Lung microvascular endothelial cell (primary cell): ENCODE data around the gene CLCNKA. TPM values are rescaled to one million over a fixed set of nuclear protein-coding genes. Genes with fewer than 3 reads are reported as not detected.
A peak's percentile ranks its signal among the peaks of the same experiment; 100 is the strongest.
"Not testable (repeated sequence)": the region's sequence is repeated elsewhere in the genome, so short reads cannot be mapped to it uniquely, and the experiment has no call there.

Experiments
- DNase-seq, 2 donors: peaks; one replicate each; pipeline versions ENCODE4 v3.0.0 to v3.0.0-alpha.2; 2010; ENCODE audit warnings: low read depth in 2 of 2
- total RNA-seq: library from RNA; depleted of rRNA; stranded (reverse); fragments of >200 nt; gene quantifications from 2 replicates; pipeline ENCODE4 v1.2.1, GENCODE V29; 2014

The CLCNKA gene
- total RNA-seq, 1 donor from 2014 or later: not detected

DNA sequence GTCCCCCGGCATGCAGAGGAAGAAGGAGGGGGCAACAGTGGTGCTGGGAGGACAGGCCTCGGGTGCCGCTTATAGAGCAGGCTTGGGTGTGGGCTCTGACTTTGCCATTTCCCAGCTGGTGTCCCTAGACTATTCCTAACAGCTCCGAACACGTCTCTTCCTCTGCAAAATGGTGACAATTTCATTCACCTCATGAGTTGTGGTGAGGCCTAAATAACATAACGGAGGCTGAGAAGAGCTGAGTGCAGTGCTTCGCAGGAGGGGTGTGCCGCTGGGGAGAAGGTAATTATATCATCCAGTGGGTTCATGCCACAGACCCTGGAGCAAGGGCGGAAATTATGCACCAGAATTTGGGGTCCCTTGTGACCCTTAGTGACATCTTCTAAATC lies 40.8 kb downstream of the CLCNKA start:
- DNase-seq: not testable (repeated sequence)

DNA sequence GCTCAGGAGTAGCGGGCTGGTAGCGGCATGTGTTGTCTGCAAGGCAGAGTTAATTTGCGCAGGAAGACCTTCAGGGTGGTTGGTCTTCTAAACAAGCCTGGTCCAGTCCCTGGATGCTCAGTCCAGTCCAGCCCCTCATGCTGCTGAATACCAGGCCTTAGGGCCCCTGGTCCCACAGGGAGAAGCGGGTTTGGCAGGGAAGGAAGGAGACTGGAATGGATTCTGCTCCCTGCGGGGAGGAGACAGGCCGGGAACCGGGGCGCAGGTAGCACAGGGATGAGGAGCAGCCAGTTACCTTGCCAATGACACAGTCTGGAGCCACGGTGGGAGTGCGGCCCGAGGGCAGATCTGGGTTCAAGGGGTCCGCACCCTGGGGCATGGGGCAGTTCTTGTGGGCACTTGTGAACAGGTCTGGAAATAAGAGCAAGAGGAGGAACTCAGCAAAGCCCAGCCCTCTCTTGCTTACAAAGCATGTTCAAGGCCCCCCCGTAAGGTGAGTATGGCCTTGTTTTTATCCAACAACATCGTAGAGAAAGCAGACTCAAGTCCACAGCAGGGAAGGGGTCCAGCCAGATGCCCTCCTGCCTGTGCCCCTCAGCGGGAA lies 41.5 kb downstream of the CLCNKA start:
- no peak for DNase-seq

- no peak for DNase-seq
These were observed 42.1 kb downstream of the CLCNKA start for GRCh38 chr1:16063921-16064320.

DNA sequence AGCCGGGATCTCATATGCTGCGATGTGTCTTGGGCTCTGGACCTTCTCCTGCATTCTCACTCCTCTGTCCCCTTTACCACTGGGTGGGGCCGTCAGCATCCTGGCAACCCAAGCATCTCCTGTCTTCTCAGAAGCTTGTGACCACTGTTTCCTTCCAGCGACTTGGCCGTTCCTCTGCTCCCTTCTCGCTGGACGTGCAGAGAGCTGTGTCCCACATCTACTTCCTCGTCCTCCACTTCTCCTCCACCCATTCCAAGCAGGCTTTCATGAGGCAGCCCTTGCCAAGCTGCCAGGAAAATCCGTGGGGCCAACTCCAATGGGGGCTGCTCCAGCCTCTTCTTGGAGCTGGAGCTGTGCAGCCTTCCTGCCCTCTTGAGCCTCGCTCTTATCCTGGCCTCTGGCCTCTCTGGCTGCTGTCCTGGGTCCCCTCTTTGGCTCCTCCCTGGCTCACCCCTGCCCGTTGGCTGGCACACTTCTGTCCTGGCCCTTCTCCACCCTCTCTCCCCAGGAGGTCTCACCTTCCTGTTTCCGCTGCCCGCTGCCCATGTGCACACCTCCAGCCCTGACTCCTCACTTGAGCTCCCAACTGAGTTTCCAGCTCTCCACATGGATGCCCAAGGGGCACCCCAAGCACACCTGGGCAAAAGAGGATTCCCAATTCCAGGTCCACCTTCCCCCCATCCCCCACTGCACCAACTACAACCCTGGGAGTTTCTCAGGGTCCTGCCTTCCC lies 42.9 kb downstream of the CLCNKA start:
- DNase-seq: no peak

- DNase-seq: no peak
These were observed 43.4 kb downstream of the CLCNKA start for GRCh38 chr1:16065269-16065576.

DNA sequence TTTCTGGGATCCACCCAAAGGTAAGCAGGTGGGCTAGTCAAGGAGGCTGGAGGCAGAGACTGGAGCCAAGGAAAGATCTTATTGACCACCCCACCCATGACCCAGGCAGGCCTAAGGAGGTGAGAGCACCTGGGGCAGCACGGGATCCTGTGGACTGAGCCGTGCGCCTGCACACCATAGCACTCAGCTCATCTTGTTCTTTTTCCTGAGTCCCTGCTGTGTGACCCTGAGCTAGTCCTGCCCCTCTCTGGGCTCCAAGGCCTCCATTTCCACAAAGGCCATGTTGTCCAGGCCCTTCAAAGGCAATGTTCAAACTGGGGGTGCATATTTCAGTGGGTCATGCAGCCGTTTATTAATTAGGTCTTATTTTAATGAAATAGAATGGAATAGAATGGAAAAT lies 44.4 kb downstream of the CLCNKA start:
- DNase-seq: no peak

GRCh38 chr1:16067127-16067768 lies 45.4 kb downstream of the CLCNKA start:
- DNase-seq: peak in 1 of 2 donors; percentile 40

GRCh38 chr1:16067933-16068332 lies 46.1 kb downstream of the CLCNKA start:
- DNase-seq: no peak

DNA sequence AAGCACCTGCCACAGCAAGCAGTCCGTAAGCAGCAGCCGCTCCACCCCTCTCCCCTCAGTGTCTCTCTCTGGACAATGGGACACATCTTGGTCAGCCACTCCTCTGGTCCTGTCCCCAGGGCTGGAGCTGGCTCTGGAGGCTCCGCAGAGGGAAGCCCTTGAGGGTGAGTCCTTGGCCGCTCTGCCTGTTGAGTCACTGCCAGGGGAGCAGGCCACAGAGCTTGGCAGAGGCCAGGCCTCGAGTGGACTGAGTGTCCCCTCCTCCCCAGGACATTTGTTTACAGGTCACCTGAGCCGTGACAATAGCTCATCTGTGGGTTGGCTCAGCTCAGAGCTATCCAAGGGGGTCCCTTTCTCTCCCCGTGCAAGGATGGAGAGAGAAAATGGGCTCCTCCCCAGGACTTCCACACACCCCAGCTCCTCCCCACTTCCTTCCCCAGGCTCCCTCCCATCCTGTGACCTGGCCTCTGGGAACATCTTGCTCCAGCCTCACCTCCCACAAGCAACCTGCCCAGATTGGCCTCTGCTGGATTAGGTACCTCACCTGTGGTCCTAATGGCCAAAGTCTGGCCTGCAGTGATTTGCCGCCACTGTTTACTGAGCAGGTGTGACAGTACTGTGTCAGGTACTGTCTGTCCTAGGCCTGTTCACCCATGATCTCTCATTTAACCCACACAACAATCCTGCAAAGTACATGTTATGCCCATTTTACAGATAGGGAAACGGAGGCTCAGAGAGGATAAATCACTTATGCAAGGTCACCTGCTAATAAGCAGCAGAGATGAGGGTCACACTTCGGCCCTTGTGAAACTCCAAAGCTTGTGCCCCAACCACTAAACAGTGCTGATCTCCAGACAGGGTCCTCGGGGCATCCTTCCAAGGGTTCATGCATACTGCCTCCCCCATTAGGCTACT lies 46.8 kb downstream of the CLCNKA start:
- DNase-seq: peak in 1 of 2 donors; percentile 30

DNA sequence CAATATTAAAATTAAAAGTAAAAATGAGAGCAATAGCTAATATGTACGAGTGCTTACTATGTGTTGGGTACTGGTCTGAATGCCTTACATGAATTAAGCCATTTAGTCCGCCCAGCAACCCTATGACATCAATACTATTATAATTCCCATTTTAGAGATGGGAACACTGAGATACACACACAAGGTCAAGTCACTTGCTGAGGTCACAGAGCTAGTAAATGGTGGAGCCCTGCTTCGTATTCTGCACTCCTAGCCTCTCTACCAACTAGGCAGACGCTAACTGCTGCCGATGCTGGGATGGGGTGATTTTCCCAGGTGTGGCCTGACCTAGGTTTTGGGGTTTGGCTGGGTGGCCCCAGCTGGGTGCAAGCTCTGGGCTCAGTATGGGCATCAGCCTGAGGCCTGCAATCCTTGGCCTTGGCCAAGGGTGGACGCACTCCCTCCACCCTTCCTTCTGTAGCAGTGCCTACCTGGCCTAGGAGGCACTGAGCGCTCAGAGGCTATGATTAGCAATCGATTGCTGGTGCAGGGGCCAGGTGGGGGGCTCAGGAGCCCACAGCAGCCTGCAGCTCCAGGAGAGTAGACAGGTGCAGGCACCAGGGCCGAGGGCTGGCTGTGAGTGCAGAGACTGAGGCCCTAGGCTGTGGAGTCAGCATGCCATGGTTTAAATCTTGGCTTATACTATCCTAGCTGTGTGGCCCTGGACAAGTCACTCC lies 49.0 kb downstream of the CLCNKA start:
- no peak for DNase-seq

- DNase-seq: no peak
These were observed 49.8 kb downstream of the CLCNKA start for GRCh38 chr1:16071614-16072013.

DNA sequence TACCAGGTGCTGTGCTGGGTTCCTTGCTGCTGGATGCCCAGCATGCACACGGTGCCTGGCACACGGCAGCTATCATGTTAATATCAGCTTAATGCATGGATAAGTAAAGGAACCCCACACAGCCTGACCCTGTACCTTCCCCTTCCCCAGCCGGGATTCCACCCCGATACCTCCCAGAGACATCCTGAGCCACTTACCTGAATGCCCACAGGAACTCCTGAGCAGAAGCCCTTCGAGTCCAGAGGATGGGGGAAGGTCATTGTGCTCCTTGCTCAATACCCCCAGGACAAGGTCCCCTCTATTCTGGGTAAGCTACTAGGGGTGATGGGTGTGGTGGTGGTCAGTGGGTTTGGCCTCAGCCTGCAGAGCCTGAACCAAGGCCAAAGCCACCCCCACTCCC lies 50.3 kb downstream of the CLCNKA start:
- DNase-seq: no peak

- DNase-seq: no peak
These were observed 51.0 kb downstream of the CLCNKA start for GRCh38 chr1:16072616-16073484.

DNA sequence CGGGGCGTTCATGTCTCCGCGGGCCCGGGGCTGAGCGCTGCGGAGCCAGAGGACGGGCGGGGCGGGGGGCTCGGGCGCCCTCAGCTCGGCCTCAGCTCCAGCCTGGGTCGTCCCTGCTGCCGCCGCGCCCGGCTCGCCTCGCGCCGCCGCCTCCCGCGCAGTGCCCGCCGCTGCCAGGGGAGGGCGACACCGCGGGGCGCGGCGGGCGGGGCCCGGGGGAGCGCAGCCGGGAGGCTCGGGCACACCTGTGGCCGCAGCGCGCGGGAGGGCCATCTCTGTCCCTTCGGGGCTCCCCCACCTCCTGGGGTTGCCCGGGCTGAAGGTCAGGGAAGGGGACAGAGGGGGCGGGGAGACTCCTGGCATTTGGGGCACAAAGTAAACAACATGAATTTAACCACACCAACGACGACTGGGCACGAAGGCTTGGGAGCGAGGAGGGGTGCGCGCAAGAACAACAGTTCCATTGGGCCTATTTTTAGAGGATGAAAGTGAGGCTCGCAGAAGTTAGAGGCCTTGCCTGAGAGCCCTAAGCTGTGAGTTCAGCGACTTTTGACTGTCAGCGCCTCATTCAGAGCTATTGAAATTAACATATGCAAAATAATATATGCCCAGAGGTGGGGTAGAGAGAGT lies 51.8 kb downstream of the CLCNKA start, which contains the start of gene FAM131C:
FAM131C (minus strand) TSS at position 162 of the 630 bp plus-strand sequence. CDS start 209 bp downstream, outside the sequence.
- peak in 1 of 2 donors; percentile 40 for DNase-seq

DNA sequence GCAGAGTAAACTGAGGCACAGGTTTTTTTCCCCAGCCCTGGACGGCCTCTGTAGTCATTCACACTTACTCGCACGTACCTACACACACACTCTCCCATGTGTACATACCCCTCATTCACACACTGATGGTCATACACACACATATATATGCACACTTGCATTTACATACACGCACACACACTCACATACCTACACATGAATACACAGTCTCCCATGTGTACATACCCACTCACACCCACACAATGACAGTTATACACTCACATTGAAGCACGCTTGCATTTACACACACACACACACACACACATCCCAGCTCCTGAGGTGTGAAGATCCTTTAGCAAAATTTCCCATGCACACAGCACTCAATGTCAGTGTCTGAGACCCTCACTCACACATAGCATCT lies 52.4 kb downstream of the CLCNKA start:
- DNase-seq: no peak

DNA sequence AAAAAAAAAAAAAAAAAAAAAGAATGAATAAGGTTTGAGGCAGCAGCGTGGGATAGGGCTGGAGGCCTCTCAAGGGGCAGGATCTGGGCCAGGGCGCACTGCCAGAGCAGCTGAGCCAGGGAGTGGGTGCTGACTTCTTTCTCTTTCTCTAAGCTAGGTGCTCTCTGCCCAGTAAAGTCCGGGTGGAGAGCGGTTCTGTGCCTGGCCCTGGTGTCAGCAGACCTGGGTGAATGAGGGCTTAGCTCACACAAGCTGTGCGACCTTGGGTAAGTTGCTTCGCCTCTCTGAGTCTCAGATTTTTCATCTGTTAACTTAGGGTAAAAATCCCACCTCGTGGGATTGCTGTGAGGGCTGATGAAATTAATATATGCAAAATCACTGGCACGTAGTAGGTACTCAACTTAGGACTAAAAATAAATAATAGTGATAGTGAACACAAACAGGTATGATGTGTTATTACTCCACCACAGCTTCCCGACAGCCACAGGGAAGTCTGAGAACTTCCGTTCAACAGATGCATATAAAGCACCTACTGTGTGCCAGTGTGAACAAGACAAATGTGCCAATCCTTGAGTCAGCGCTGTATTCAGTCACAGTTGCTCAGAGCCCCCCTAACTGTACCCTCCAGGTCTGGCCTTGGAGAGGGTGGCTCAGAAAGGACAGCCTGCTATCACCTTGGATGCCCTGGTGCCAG lies 53.6 kb downstream of the CLCNKA start:
- DNase-seq: no peak

DNA sequence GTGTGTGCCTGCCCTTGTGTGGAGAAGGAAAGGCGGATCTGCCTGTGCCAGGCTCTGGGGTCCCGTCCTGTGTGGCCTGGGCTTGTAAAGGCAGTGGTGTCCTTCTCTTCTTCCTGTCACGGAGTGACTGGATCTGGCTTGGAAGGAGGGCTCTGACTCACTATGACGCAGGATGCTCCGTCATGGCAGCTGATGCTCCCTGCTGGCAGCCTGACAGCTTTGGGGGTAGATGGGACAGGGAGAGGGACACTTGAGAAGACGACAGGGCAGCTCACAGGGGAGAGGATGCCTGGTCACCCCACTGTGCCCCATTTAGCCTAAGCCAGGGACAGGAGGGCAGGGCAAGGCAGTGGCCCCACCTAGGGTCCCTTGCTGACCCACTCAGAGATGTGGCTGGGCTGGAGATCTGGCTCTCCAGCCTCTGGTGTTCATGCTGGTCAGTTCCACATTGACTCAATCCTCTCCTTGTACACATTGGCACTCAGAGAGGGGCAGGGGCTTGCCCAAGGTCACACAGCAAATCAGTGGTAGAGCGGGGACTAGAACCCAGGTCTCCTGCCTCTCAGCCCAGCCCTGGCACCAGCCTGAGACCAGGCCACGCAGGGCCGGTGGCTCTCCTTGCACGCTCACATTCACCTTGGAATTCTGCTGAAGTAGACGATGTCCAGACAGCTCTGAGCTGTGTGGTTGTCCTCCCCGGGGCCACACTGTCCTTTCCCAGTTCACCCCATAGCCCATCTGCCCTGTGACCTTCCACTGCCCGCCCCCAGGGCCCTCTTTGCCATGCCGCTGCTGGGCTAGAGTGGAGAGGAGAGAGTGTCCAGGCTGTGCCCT lies 54.4 kb downstream of the CLCNKA start:
- peak; percentile 60 to 86 for DNase-seq

DNA sequence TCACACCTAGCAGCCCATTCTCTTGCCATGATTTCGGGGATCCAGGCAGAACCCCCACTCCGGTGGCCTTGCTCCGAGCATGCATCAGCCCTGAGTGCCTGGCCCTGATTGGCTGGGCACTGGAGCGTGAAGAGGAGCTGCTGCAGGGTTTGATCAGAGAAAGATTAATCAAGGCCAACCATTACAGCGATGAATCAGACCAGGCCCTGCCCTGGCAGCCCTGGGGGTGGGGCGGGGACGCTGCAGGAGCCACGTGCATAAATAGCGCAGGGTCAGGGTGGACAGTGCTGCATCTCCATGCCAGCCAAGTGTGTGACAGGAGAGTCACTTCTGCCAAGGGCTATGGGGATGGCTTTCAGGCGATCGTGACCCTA lies 55.0 kb downstream of the CLCNKA start:
- peak in 1 of 2 donors; percentile 22 for DNase-seq
